Amniotic epithelial cell (primary cell): Measurements from ENCODE around the gene RBM4.

Source experiments
- DNase-seq: peaks from one replicate; pipeline ENCODE4 v3.0.0-alpha.2; 2010; ENCODE audit warnings: low read depth

The RBM4 gene

GRCh38 chr11:66689661-66690590, 51.4 kb downstream of the RBM4 start:
- no peak for DNase-seq

- no peak for DNase-seq
Observed at GRCh38 chr11:66691311-66691980, 52.9 kb downstream of the RBM4 start.

- no peak for DNase-seq
Observed at GRCh38 chr11:66692446-66692845, 53.9 kb downstream of the RBM4 start.

GRCh38 chr11:66692871-66693331, 54.4 kb downstream of the RBM4 start:
- DNase-seq, result no peak

GRCh38 chr11:66693356-66694055, 55.0 kb downstream of the RBM4 start:
- no peak for DNase-seq

- no peak for DNase-seq
Observed at GRCh38 chr11:66694056-66694410, 55.5 kb downstream of the RBM4 start.

GRCh38 chr11:66694732-66695207, 56.3 kb downstream of the RBM4 start:
- DNase-seq, result peak; percentile 97
